Measurements from ENCODE around the gene INA.

DNA sequence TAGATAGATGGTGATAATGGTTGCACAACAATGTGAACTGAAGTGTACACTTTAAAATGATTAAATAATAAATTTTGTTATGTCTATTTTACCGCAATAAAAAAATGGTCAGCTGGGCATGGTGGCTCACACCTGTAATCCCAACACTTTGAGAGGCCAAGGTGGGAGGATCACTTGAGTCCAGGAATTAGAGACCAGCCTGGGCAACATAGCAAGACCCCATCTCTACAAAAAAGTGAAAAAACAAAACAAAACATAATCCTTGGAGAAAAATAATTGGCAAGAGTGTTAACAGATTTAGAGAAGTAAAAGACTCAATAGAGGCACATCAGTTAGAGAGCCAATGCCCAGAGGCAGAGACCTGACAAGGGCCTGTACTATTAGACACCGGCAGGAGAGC, 41.2 kb upstream of the INA start:
- TF ChIP-seq, protein P1, sequence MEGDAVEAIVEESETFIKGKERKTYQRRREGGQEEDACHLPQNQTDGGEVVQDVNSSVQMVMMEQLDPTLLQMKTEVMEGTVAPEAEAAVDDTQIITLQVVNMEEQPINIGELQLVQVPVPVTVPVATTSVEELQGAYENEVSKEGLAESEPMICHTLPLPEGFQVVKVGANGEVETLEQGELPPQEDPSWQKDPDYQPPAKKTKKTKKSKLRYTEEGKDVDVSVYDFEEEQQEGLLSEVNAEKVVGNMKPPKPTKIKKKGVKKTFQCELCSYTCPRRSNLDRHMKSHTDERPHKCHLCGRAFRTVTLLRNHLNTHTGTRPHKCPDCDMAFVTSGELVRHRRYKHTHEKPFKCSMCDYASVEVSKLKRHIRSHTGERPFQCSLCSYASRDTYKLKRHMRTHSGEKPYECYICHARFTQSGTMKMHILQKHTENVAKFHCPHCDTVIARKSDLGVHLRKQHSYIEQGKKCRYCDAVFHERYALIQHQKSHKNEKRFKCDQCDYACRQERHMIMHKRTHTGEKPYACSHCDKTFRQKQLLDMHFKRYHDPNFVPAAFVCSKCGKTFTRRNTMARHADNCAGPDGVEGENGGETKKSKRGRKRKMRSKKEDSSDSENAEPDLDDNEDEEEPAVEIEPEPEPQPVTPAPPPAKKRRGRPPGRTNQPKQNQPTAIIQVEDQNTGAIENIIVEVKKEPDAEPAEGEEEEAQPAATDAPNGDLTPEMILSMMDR (IDR thresholded peaks at IDR 0.05), result no peak
- TF ChIP-seq POLR2A (IDR thresholded peaks at IDR 0.05), result no peak
